ENCODE data around the gene MYH9.
"Not testable (repeated sequence)": the region's sequence is repeated elsewhere in the genome, so short reads cannot be mapped to it uniquely, and the experiment has no call there.

Gene MYH9

GRCh38 chr22:36306227-36306626 lies 81.5 kb downstream of the MYH9 start:
- no peak for DNase-seq

DNA sequence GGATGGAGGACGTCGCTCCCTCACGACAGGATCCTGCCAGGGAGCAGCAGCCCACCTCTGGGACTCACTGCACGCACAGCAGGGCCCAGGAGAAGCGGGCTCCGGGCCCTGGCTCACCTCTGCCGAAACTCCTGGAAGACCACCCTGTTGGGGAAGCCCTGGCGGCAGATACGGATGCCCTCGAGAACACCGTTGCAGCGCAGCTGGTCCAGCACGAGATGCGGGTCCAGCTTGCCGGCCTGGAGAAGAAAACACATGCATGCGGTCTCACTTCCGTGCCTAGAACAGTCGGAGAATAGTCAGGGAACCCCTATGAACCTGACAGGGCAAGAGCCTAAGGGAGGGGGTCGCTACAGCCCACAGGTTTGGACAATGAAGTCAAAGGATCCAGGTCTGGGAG lies 82.0 kb downstream of the MYH9 start:
- DNase-seq, result no peak

- DNase-seq, result no peak
Observed at GRCh38 chr22:36304429-36304828, 83.3 kb downstream of the MYH9 start.

- no peak for DNase-seq
Observed at GRCh38 chr22:36303874-36304273, 83.9 kb downstream of the MYH9 start.

GRCh38 chr22:36303115-36303467 lies 84.7 kb downstream of the MYH9 start:
- no peak for DNase-seq

GRCh38 chr22:36302439-36303114 lies 85.2 kb downstream of the MYH9 start:
- no peak for DNase-seq

- peak; percentile 63 for DNase-seq
Observed at GRCh38 chr22:36301851-36302250, 85.9 kb downstream of the MYH9 start.

GRCh38 chr22:36301384-36301828 lies 86.4 kb downstream of the MYH9 start:
- peak; percentile 57 for DNase-seq

GRCh38 chr22:36300396-36301212 lies 87.2 kb downstream of the MYH9 start:
- DNase-seq, result no peak

DNA sequence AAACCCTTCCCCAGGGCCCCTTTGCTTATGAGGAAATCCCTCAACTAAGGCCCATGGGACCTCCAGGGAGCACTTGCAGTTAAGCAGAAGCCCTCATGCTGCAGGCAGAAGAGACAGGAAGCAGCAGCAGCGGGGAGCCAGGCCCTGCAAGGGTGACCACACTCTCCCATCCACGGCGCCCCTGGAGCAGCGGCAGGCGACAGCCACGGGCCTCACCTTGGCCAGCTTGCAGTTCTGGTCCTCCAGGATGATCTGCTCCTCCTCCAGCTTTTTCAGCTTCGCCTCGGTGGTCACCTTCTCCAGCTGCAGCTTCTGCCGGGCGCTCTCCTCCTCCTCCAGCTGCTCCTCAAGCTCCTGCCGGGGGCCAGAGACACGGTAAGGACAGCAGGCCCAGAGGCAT lies 87.9 kb downstream of the MYH9 start:
- DNase-seq, result no peak

GRCh38 chr22:36299295-36299694 lies 88.5 kb downstream of the MYH9 start:
- DNase-seq, result no peak

DNA sequence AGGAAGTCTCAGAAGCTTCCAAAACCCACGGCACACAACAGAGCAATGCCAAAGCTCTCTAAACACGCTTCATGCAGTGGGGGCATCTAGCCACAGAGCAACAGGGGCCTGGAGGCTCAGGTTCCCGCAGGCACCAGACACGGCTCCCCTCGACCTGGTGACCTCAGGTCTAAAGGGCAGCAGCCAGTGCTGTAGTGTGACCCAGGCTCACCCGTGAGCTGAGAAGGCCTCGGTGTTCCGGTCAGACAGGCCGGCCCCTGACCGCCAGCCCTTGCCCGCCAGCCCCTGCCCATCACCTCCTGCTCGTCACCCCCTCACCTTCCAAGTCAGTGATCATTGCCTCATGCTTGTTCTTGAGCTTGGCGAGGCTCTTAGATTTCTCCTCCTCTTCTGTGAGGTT lies 89.2 kb downstream of the MYH9 start:
- DNase-seq, result no peak

DNA sequence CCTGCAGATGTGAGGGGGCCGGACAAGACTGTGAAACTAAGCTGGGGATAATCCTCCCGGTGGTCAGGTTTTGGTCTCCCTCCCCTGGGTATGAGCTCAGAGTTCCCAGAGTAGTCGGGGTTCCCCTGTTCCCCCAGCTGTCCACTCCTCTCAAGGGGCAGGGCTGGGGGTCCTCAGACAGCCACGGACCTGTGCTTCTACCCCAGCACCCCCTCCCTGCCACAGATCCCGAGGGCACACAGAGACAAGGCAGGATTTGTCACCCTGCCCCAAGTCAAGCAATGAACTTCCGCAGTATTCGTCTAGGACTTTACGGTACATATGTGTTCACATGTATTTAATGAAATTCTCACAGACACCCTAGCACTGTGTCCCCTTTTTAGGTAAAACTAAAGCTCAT lies 89.6 kb downstream of the MYH9 start:
- DNase-seq, result no peak

GRCh38 chr22:36297568-36297967 lies 90.2 kb downstream of the MYH9 start:
- DNase-seq, result no peak

- no peak for DNase-seq
Observed at GRCh38 chr22:36296690-36297089, 91.1 kb downstream of the MYH9 start.

DNA sequence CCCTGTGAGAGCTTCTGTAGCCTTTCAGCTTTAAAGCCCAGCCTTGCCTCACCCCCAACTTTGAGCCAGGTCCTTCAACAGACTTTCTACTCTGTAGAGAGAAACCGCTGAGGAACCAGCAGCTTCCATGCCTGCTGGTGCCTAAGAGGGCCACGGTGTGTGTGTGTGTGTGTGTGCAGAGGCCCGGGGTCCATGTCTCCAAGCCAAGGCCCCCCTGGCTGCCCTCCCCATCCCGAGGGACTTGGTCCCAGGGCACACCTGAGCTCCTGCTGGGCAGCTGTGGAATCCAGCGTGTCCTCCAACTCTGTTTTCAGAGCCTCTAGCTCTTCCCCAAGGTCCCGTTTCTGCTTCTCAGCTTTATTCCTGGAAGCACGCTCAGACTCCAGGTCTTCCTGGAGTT lies 92.5 kb downstream of the MYH9 start:
- no peak for DNase-seq

GRCh38 chr22:36294801-36295200 lies 93.0 kb downstream of the MYH9 start:
- no peak for DNase-seq

- no peak for DNase-seq
Observed at GRCh38 chr22:36294293-36294620, 93.5 kb downstream of the MYH9 start.

DNA sequence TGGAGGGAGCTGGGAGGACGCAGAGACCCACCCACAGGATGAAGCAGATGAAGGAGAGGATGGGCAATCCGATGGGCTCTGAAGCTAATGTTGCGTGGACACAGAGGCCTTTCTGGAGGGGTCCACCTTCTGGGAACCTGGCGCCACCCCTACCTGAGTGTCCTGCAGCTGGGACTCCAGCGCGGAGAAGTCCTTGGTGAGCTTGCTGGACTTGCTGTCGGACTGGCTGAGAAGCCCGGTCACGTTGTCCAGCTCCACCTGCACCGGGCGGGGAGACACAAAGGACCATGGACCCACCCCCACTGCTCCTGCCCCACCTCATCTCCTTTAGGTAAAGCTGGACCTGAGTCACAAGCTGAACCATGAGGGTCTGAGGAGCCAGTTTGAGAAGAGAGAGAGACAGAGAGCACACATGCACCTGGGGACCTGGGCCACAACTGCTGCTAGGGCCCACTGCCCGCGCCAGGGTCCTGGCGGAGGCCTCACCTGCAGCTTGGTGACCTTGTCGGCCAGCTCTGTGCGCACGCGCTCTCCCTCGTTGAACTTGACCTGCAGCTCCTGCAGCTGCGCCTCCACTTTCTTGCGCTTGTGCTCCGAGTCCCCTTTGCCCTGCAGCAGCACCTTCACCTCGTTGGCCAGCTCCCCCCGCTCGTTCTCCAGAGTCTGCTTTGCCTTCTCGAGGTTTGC lies 94.0 kb downstream of the MYH9 start:
- DNase-seq, result no peak

- DNase-seq, result no peak
Observed at GRCh38 chr22:36292823-36293530, 94.8 kb downstream of the MYH9 start.

DNA sequence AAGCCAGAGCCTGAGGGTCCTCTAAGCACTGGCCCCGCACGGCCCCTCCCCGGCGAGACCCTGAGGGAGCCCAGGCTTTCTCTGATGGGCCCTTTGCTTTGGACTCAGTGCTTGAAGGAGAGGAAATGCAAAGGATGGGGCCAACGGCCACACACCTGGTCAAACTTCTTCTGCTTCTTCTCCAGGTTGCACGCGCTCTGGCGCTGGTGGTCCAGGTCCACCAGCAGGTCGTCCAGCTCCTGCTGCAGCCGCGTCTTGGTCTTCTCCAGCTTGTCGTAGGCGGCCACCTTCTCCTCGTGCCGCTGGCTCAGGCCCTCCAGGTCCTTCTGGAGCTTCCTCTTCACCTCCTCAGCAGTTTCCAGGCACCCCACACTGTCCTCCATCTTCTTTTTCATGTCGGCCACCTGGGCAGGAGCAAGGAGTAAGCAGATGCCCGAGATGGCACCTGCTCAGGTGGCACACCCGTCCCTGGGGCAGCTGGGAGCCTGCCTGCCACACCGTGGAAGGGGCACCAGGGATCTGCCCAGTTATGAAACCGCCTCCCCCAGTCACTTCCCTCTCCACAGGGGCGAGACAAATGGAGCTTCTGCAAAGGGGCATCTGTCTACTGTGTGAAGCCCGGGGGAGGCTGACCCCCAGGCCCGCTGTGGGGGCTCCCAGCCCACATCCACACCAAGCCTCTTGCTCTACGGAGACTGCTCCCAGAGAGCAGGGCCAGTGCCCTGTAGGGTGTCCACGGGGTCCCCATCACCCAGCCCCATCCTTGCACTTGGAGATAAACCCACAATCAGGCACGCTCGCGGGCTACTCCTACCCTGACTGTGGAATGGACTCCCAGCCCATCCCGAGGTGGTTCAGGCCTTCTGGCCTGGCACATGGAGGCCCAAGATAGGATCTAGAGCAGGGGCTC lies 95.7 kb downstream of the MYH9 start:
- DNase-seq, result no peak

- DNase-seq, result not testable (repeated sequence)
Observed at GRCh38 chr22:36290391-36291075, 97.2 kb downstream of the MYH9 start.
